Liver (tissue), 9 donors: ENCODE data around the gene RHEX. TPM values are rescaled to one million over a fixed set of nuclear protein-coding genes. Genes with fewer than 3 reads are reported as not detected.

Experiments
- DNase-seq: peaks from one replicate; pipeline ENCODE4 v3.0.0-alpha.2; 2017; ENCODE audit warnings: low spot score
- H3K27ac ChIP-seq, 2 donors: one replicate each; pipeline ENCODE4 v1.7.0; 2013; ENCODE audit warnings: inconsistent platforms in 2 of 2, low read length in 2 of 2, control low read depth in 1 of 2, low read depth in 1 of 2, mild to moderate bottlenecking in 1 of 2
- H3K27me3 ChIP-seq, 4 donors: one replicate each; pipeline versions ENCODE4 v1.6.1 to v1.7.0; 2013; ENCODE audit warnings: low read length in 3 of 4, inconsistent platforms in 1 of 4, mild to moderate bottlenecking in 1 of 4, moderate library complexity in 1 of 4; ENCODE audit not compliant: control insufficient read depth in 4 of 4, insufficient read depth in 4 of 4
- H3K36me3 ChIP-seq, 4 donors: one replicate each; pipeline versions ENCODE4 v1.6.1 to v1.7.0; 2013; ENCODE audit warnings: low read length in 3 of 4, mild to moderate bottlenecking in 3 of 4, low read depth in 1 of 4, moderate library complexity in 1 of 4; ENCODE audit not compliant: control insufficient read depth in 4 of 4, insufficient read depth in 3 of 4
- H3K4me1 ChIP-seq, 4 donors: one replicate each; pipeline versions ENCODE4 v1.6.1 to v1.7.0; 2013; ENCODE audit warnings: low read length in 3 of 4, mild to moderate bottlenecking in 3 of 4, moderate library complexity in 1 of 4; ENCODE audit not compliant: control insufficient read depth in 4 of 4, insufficient read depth in 4 of 4
- H3K4me3 ChIP-seq, 3 donors: one replicate each; pipeline versions ENCODE4 v1.6.1 to v1.7.0; 2013; ENCODE audit warnings: low read length in 3 of 3, control low read depth in 1 of 3, low read depth in 1 of 3, mild to moderate bottlenecking in 1 of 3
- H3K9ac ChIP-seq, 2 donors: one replicate each; pipeline ENCODE4 v1.7.0; 2013; ENCODE audit warnings: low read length in 2 of 2, mild to moderate bottlenecking in 2 of 2, moderate library complexity in 2 of 2, control low read depth in 1 of 2, low read depth in 1 of 2
- H3K9me3 ChIP-seq, 4 donors: one replicate each; pipeline versions ENCODE4 v1.6.1 to v1.7.0; 2013; ENCODE audit warnings: low read length in 3 of 4; ENCODE audit not compliant: control insufficient read depth in 4 of 4
- CTCF ChIP-seq: fragments of 150-350 bp; IDR thresholded peaks from 2 replicates; pipeline ENCODE4 v1.5.1; 2017; ENCODE audit warnings: improper control_type of control experiment, low read depth, low read length; ENCODE audit not compliant: missing input control
- EGR1 ChIP-seq, 2 donors: IDR thresholded peaks; 2 replicates each; pipeline ENCODE4 v1.6.1; 2016 to 2018; ENCODE audit warnings: antibody characterized with exemption in 2 of 2, low read depth in 2 of 2
- FOXA1 ChIP-seq: IDR thresholded peaks from 2 replicates; pipeline ENCODE4 v1.6.1; 2016; ENCODE audit warnings: antibody characterized with exemption
- FOXA2 ChIP-seq: IDR thresholded peaks from 2 replicates; pipeline ENCODE4 v1.6.1; 2016; ENCODE audit warnings: antibody characterized with exemption
- GABPA ChIP-seq, 2 donors: IDR thresholded peaks in 1 of 2; conservative IDR thresholded peaks in 1 of 2; 2 replicates each; pipeline ENCODE4 v1.6.1; 2016; ENCODE audit warnings: antibody characterized with exemption in 2 of 2, mild to moderate bottlenecking in 1 of 2, moderate library complexity in 1 of 2
- JUND ChIP-seq, 2 donors: IDR thresholded peaks; 2 replicates each; pipeline ENCODE4 v1.6.1; 2016; ENCODE audit warnings: antibody characterized with exemption in 2 of 2
- MAX ChIP-seq: IDR thresholded peaks from 2 replicates; pipeline ENCODE4 v1.6.1; 2016; ENCODE audit warnings: antibody characterized with exemption
- NR2F2 ChIP-seq: IDR thresholded peaks from 2 replicates; pipeline ENCODE4 v1.6.1; 2016; ENCODE audit warnings: antibody characterized with exemption
- REST ChIP-seq: IDR thresholded peaks from 2 replicates; pipeline ENCODE4 v1.6.1; 2016; ENCODE audit warnings: antibody characterized with exemption, mild to moderate bottlenecking
- TAF1 ChIP-seq: conservative IDR thresholded peaks from 2 replicates; pipeline ENCODE4 v1.6.1; 2016; ENCODE audit warnings: antibody characterized with exemption, mild to moderate bottlenecking
- YY1 ChIP-seq: IDR thresholded peaks from 2 replicates; pipeline ENCODE4 v1.6.1; 2016; ENCODE audit warnings: antibody characterized with exemption, mild to moderate bottlenecking
- WGBS: extraction: QIAGEN DNeasy Blood & Tissue Kit; methylation state at CpG from one replicate; pipeline ENCODE4 v1.1.7; 2013; 5-methylcytosine and 5-hydroxymethylcytosine counted together
- polyA plus RNA-seq, 2 donors: library from polyadenylated mRNA; stranded (reverse) in 1 of 2; unstranded in 1 of 2; fragments of 200-250 nt in 1 of 2; fragments of >200 nt in 1 of 2; fragmentation: Nextera tagmentation in 1 of 2; extraction: Ambion mirVana in 1 of 2; gene quantifications; one replicate each; pipeline versions ENCODE4 v1.2.1 to v1.2.3, GENCODE V29; 2013 to 2015
- total RNA-seq, 2 donors: library from RNA; depleted of rRNA; stranded (reverse); fragments of >200 nt; gene quantifications; one replicate each; pipeline ENCODE4 v1.2.3, GENCODE V29; 2014
- donor health status: healthy.
- donor health status: healthy.
- donor health status: healthy.
- donor health status: healthy.
- donor health status: healthy.

The RHEX gene
- total and polyA plus RNA-seq, 4 donors: 0.15 to 2.8 (median 0.47) TPM

DNA sequence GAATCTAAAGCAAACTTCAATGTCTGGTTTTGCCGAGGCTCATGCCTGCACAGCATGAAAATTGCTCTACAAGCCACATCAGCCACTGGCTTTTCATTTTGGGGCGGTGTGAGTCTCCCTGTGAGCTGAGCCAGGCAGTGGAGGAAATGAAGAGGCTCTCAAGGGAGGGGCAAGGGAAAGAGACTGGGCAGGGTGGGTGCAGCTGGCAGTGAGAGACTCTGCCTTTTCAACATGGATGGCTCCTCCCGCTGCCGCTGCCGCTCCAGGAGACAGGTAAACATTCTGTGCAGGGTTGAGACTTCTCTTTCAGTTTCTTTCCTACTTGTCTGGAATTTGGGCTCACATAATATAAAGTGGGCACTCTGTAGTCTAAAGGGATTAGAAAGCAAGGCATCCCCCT lies 17.9 kb upstream of the RHEX start (continued):
- TF ChIP-seq REST: no peak
- TF ChIP-seq CTCF: no peak
- TF ChIP-seq YY1: no peak
- TF ChIP-seq TAF1: no peak
- TF ChIP-seq FOXA2: no peak
- TF ChIP-seq JUND (IDR thresholded peaks at IDR 0.05): no peak

DNA sequence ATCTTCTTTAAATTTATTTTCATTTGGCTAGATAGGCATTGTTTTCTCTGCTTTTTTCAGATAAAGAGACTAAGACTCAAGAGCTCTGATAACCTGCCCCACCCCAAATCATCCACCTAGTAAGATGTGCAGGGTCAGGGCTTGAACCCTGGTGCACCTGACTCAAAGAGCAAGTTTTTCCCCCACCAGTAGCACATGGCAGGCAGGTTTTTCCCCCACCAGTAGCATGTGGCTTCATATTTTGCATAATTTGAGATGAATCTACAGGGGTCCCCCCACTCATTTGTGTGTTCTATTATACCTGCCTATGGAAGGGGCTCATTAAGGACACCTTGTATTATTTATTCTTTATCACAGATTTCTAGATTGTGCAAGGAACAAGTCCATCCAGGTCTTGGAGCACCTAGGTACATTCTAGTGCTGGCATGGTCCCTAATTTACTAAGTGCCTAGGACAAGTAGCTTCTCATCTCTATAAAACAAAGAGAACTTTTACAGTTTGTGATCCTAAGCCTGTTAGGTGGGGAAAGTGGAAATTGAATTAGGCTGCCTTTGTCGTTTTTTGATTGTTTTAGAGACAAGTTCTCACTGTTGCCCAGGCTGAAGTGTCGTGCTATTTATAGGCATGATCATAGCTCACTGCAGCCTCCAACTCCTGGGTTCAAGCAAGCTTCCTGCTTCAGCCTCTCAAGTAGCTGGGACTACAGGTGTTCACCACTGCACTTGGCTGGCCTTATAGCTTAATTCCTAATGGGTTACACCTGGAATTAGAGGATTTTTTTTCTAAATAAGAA lies 16.1 kb upstream of the RHEX start:
- Histone ChIP-seq H3K9ac (no peak overlapping the region), H3K9me3 (no peaks in the 10 kb centered on the region), H3K27me3 (no peaks in the 10 kb centered on the region), H3K4me1 (no peaks in the 10 kb centered on the region), H3K4me3 (no peak overlapping the region), H3K27ac (no peak overlapping the region), H3K36me3 (no peaks in the 10 kb centered on the region)
- no peak for DNase-seq
- no peak for TF ChIP-seq EGR1 (IDR thresholded peaks at IDR 0.05; ENCODE audit: low read depth in 2 of 2)
- no peak for TF ChIP-seq FOXA2
- no peak for TF ChIP-seq GABPA (IDR thresholded peaks at IDR 0.05 in 1 of 2, conservative IDR thresholded peaks at IDR 0.05 in 1 of 2)
- 52% methylated on average over 2 of the region's 2 CpGs for WGBS

DNA sequence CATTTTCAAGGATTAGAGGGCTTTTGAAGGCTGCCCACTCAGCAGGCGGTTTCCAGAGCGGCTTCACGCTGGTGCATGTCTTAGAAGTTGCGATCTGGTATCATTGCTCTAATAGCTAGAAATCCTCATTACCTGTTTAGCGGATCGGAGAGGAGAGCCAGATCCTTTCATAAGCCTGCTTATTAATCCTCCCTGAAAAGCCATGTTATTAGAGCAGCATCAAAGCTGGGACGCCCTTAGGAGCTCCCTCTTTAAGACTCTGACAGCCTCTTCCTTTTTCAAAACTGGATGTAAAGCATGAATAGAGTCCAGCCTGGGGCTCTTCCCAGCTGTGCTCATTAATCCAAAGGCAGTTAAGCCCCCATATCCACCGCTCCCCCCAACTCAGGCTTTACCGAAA lies 15.4 kb upstream of the RHEX start:
- no peak for DNase-seq
- no peak overlapping the region for H3K4me3 ChIP-seq
- no peak for TF ChIP-seq REST
- TF ChIP-seq JUND (IDR thresholded peaks at IDR 0.05): no peak
- TF ChIP-seq MAX: no peak
- TF ChIP-seq NR2F2: no peak
- TF ChIP-seq FOXA1: no peak
- TF ChIP-seq FOXA2: no peak
- TF ChIP-seq TAF1: no peak
- no peaks in the 10 kb centered on the region for H3K4me1 ChIP-seq
- 95% methylated on average over 9 of the region's 9 CpGs for WGBS
- no peak overlapping the region for H3K27ac ChIP-seq
- H3K9me3 ChIP-seq: no peaks in the 10 kb centered on the region
- no peaks in the 10 kb centered on the region for H3K27me3 ChIP-seq
- no peak overlapping the region for H3K9ac ChIP-seq
- H3K36me3 ChIP-seq: no peaks in the 10 kb centered on the region
